Ovary (tissue), 3 donors: ENCODE measurements around the gene MTMR2.

Source experiments
- EP300 ChIP-seq: sonication (generic); formaldehyde crosslinking; IDR thresholded peaks from one replicate; pipeline ENCODE4 v1.6.1; 2017; ENCODE audit warnings: antibody characterized with exemption
- POLR2A ChIP-seq: fragments of 450-650 bp; IDR thresholded peaks from one replicate; pipeline ENCODE4 v1.6.1; 2017; ENCODE audit warnings: antibody characterized with exemption, mild to moderate bottlenecking, moderate library complexity
- TF ChIP-seq, protein P1 (sequence below), 3 donors: fragments of 450-650 bp in 2 of 3; fragments of 200-600 bp in 1 of 3; IDR thresholded peaks; one replicate each; pipeline versions ENCODE4 v1.5.1 to v1.8.0; 2016 to 2022; ENCODE audit warnings: antibody characterized with exemption in 3 of 3, mild to moderate bottlenecking in 1 of 3
- donor health status: DM: no; HTN: no; CAD: no.

DNA sequence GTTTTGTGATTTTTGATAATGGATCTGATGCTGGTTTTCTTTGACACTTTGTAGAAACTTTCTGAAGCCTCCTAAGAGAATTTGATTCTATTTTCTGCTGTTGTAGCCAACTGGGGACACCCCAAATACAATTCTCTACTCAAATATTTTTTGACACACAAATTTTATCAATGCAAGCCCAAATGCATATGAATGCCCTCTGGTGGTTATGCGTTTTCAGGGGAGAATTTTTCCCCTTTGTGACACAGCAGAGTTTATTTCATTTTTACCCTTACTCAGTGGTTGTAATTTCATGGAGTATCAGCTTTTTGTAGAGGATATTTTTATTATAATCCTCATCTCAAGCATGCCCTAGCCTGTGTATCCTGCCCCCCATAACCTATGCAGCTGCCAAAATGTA is 44.7 kb upstream of the MTMR2 start:
- TF ChIP-seq POLR2A (no peak), EP300 (no peak)
- TF ChIP-seq, protein P1, sequence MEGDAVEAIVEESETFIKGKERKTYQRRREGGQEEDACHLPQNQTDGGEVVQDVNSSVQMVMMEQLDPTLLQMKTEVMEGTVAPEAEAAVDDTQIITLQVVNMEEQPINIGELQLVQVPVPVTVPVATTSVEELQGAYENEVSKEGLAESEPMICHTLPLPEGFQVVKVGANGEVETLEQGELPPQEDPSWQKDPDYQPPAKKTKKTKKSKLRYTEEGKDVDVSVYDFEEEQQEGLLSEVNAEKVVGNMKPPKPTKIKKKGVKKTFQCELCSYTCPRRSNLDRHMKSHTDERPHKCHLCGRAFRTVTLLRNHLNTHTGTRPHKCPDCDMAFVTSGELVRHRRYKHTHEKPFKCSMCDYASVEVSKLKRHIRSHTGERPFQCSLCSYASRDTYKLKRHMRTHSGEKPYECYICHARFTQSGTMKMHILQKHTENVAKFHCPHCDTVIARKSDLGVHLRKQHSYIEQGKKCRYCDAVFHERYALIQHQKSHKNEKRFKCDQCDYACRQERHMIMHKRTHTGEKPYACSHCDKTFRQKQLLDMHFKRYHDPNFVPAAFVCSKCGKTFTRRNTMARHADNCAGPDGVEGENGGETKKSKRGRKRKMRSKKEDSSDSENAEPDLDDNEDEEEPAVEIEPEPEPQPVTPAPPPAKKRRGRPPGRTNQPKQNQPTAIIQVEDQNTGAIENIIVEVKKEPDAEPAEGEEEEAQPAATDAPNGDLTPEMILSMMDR (IDR thresholded peaks at IDR 0.05) = no peak
